GM19023 (cell line): ENCODE measurements around the gene DCAF15.
"Not testable (repeated sequence)": the region's sequence is repeated elsewhere in the genome, so short reads cannot be mapped to it uniquely, and the experiment has no call there.

Experiments
- ATAC-seq: cut with Tn5 transposase; IDR thresholded peaks from one replicate; pipeline ENCODE4 v1.9.1; 2021; ENCODE audit warnings: mild to moderate bottlenecking, moderate library complexity; ENCODE audit not compliant: unreplicated experiment

The DCAF15 gene

DNA sequence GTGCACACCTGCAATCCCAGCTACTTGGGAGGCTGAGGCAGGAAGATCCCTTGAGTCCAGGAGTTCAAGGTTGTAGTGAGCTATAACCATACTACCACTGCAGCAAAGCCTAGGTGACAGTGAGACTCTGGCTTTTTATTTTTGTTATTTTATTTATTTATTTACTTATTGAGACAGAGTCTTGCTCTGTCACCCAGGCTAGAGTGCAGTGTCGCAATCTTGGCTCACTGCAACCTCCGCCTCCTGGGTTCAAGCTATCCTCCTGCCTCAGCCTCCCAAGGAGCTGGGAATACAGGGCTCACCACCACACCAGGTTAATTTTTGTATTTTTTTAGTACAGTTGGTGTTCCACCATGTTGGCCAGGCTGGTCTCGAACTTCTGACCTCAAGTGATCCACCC, 21.2 kb downstream of the DCAF15 start:
- not testable (repeated sequence) for ATAC-seq

DNA sequence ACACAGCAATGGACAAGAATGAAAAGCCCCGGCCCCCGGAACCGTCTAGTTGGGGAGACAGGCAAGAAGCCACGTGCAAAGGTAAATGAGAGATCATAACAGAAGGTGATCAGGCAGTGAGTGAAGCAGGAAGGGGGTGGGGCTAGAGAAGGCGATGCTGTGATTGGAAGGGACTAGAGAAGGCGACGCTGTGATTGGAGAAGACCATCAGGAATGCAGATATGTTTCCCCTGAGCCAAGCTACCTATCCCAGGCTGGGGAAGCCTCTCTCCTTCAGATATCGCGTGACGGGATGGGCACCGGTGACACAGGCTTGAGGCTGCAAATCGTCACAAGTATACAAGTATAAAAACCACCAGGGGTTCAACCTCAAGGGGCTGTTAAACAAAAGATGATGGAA, 21.8 kb downstream of the DCAF15 start:
- ATAC-seq, result no peak

- ATAC-seq, result no peak
These were observed 23.6 kb downstream of the DCAF15 start for GRCh38 chr19:13975870-13976269.

GRCh38 chr19:13976446-13976845, 24.1 kb downstream of the DCAF15 start:
- ATAC-seq, result no peak

GRCh38 chr19:13977803-13978202, 25.5 kb downstream of the DCAF15 start:
- no peak for ATAC-seq

- ATAC-seq, result no peak
These were observed 26.3 kb downstream of the DCAF15 start for GRCh38 chr19:13978351-13979243.

DNA sequence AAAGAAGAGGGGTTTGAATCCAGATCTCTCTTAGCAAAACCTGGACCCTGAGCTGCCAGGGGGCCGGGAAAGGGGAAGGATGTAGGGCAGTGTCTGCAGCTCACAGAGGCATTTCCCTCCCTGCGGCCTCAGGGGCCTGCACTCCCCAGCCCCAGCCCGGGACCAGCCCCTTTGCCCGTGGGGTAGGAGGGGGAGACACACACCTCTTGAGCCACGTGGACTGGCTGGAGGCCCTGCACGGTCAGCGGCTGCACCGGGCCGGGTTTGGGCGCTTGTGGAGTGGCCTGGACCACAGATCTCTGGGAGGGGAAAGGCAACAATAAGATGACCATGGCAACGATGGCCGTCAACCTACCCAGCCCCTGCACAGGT, 26.9 kb downstream of the DCAF15 start:
- no peak for ATAC-seq

GRCh38 chr19:13979686-13980085, 27.4 kb downstream of the DCAF15 start:
- no peak for ATAC-seq

DNA sequence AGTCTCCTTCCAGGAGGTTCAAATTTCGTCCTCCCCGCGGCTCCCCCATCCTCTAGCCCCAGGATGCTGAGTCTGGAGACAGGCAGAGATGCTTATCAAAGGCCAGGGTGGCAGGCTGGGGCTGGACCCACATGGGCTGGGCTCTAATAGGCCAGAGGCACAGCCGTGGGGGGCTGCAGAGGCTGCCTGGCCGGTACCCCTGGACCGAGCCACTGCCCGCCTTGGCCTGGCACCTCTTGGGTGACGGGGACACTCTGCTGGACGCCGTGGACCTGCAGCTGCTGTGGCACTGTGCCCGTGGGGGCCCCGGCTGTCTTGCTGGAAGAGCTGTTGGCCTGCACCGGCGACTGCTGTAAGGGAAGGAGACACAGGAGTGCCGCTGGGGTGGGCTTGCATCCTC, 28.0 kb downstream of the DCAF15 start:
- ATAC-seq, result no peak

- ATAC-seq, result no peak
These were observed 28.7 kb downstream of the DCAF15 start for GRCh38 chr19:13981021-13981420.

GRCh38 chr19:13981467-13981866, 29.2 kb downstream of the DCAF15 start:
- no peak for ATAC-seq

GRCh38 chr19:13981988-13982501, 29.7 kb downstream of the DCAF15 start:
- ATAC-seq, result no peak

- ATAC-seq, result no peak
These were observed 30.5 kb downstream of the DCAF15 start for GRCh38 chr19:13982773-13983172.

DNA sequence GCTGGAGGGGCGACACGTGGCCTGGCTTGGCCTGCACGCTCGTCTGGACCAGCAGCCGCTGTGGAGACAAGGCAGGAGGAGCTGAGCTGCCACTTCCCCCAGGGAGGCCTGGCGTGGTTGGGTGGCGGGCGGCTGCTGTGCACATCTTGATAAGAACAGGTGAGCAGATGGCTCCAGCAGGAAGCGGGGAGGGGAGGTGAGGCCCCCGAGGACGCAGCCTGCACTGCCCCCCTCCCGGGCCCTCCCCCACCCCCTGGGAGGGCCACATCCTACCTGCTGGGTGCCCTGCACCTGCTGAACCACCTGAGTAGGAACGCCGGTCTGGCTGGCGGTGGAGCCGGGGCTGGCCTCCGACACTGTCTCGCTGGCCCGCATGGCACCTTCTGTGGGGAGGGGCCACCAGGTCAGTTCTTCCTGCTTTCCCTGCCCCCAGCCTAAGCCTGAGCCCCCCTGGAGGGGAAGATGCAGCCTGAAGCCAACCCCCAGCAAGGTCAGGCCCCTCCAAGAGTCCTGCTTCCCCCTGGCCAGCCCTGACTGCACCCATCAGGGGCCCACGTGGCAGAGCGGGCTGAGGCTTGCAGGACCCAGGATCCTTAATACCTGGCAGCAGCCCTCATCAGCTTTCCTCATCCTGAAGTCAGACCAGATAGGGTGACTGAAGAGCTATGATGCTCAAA, 31.0 kb downstream of the DCAF15 start:
- no peak for ATAC-seq

DNA sequence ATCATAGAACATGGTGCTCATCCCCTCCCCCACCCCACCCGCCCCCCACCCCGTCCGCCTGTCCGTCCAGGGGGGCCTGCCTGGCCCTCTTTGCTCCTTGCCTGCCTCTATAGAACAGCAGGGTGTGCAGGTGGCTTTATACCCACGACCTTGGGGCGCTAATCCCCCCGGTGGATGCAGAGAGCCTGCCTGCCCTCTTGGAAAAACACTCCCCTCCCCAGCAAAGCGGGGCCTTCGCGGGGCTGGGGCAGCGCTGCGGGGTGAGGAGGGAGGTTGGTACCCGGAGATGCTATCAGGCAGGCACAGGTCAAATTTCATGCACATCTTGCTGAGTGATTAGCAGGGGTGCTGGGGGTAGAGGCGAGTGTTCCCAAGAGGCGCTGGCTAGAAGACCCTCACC, 31.9 kb downstream of the DCAF15 start:
- no peak for ATAC-seq

DNA sequence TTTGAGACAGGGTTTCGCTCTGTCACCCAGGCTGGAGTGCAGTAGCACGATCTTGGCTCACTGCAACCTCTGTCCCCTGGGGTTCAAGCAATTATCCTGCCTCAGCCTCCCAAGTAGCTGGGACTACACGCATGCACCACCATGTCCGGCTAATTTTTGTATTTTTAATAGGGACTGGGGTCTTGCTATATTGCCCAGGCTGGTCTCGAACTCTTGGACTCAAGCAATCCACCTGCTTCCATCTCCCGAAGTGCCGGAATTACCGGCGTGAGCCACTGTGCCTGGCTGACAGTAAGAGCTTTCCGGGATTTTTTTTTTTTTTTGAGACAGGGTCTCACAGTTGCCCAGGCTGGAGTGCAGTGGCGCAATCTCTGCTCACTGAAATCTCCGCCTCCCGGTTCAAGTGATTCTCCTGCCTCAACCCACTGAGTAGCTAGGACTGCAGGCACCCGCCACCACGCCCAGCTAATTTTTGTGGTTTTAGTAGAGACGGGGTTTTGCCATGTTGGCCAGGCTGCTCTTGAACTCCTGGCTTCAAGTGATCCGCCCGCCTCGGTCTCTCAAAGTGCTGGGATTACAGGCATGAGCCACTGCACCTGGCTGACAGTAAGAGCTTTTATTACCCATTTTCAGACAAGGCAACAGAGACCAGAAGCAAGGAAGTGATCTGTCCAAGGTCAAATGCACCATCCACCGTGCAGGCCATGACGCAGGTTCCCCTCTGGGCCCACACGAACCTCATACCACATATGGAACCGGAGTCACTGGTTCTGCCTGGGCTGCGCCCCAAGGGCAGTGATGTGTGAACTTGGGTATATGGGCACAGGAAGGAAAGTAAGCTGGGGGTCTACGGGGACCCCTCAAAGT, 32.8 kb downstream of the DCAF15 start:
- ATAC-seq, result no peak

- ATAC-seq, result peak; percentile 6
These were observed 33.5 kb downstream of the DCAF15 start for GRCh38 chr19:13985771-13986347.

- ATAC-seq, result peak; percentile 79
These were observed 34.1 kb downstream of the DCAF15 start for GRCh38 chr19:13986348-13986904.

- no peak for ATAC-seq
These were observed 35.0 kb downstream of the DCAF15 start for GRCh38 chr19:13987101-13987890.

DNA sequence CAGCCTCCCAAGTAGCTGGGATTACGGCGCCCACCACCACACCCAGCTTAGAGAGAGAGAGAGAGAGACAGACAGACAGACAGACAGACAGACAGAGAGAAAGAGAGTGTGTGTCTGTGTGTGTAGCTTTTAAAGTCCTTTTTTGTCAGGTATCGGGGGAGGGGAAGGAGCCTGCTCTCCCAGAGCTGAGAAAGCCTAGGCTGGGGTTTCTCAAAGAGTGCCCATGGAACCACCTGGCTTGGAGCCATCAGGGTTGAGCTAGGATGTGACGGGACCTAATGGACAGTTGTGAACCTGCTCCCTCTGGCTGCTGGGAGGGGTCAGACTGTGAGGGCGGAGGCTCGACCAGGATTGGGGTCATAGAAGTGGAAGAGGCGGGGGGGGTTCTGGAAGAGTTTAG, 37.2 kb downstream of the DCAF15 start:
- ATAC-seq, result no peak
